Activated CD4-positive, alpha-beta T cell treated with anti-CD3 and anti-CD28 coated beads, Interleukin-2, amount 50 U/mL, for 24 hours (primary cell): ENCODE measurements around the gene ZNF205.
A peak's percentile ranks its signal among the peaks of the same experiment; 100 is the strongest.

ENCODE experiments used
- DNase-seq, 2 donors: peaks; one replicate each; pipeline ENCODE4 v3.0.0-alpha.2; 2020; ENCODE audit warnings: low read depth in 1 of 2, low spot score in 1 of 2

Gene ZNF205

DNA sequence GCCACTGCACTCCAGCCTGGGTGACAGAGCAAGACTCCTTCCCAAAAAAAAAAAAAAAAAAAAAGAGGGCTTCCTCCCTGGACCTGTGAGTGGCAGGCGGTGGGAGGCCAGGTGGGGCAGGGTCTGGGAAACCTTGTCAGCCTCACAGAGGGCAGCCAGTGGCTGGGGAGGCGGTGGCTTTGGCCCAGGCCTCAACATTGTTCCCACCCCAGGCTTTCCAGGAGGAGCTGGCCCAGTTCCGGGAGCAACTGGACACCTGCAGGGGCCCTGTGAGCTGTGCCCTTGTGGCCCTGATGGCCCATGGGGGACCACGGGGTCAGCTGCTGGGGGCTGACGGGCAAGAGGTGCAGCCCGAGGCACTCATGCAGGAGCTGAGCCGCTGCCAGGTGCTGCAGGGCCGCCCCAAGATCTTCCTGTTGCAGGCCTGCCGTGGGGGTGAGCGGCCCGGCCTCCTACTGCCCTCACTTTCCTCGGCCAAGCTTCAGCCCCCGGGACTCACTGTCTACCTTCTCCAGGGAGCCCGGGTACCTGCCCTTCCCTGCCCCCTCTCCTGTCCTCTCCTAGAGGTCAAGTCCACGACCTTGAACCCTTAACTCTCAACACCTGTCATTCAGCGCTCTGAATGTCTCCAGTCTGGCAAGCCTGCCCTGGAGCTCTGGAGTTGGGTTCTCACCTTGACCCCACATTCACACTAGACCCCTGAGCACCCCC lies 34.8 kb downstream of the ZNF205 start:
- DNase-seq, result no peak

DNA sequence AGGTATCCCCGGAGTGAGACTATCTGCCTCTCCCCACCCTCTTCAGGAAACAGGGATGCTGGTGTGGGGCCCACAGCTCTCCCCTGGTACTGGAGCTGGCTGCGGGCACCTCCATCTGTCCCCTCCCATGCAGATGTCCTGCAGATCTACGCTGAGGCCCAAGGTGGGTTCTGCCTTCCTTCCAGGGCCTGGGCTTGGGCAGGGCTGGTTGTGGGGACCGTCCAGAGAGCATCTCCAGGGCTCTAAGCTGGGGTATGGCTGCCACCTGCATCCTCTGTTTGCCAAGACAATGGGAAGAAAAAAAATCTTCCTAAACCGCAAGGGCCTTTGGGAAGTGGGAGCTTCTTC lies 35.3 kb downstream of the ZNF205 start:
- no peak for DNase-seq

DNA sequence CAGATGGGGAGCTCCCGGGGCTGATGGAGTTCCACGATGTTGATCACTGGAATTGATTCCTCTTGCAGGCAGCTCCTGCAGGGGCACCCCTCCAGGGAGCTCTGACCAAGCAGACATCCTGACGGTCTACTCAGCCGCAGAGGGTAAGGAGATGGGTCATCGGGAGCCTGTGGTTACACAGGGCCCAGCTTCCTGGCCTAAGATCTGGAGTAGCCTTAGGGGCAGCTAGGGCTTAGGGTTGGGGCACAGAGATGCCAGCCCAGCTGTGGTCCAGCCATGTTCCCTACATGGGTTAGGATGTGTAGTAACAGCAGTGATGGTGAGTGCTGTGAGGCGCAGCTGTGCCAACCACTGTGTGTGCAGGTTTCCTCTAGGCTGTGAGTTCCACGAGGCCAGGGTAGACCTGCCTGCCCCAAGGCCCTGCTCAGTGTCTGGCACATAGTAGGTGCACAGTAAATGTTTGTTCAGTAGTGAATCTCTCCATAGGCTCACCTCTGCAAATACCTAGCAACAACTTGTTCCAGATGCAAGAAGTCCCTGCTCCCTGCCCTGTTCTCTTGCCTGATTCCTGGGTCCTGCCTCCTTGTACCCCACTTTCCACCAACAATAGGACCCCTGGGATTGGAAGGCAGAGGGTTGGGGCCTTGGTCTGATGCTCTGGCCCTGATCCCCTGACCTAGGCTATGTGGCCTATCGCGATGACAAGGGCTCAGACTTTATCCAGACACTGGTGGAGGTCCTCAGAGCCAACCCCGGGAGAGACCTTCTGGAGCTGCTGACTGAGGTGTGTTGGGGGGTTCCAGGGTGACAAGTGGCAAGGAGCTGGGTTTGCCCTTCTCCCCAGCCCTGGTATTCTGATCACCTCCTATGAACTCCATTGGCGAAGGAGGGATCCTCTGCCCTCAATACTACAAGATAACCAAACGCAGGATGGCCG lies 36.1 kb downstream of the ZNF205 start:
- DNase-seq, result no peak

GRCh38 chr16:3149193-3149530 lies 36.8 kb downstream of the ZNF205 start:
- DNase-seq, result no peak

- no peak for DNase-seq
Observed at GRCh38 chr16:3149630-3150345, 37.4 kb downstream of the ZNF205 start.

GRCh38 chr16:3150346-3151218 lies 38.2 kb downstream of the ZNF205 start:
- DNase-seq, result peak; percentile 100

DNA sequence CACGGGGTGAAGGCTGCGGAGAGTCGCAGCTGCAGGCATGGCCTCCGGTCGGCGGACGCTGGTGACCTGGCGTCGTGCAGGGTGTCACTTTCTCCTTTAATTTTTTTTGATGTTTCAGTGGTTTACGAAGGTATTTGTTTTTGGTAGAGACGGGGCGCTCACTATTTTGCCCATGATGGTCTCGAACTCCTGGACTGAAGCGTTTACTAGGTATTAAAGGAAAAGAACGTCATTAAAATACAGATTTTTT lies 39.6 kb downstream of the ZNF205 start:
- no peak for DNase-seq

DNA sequence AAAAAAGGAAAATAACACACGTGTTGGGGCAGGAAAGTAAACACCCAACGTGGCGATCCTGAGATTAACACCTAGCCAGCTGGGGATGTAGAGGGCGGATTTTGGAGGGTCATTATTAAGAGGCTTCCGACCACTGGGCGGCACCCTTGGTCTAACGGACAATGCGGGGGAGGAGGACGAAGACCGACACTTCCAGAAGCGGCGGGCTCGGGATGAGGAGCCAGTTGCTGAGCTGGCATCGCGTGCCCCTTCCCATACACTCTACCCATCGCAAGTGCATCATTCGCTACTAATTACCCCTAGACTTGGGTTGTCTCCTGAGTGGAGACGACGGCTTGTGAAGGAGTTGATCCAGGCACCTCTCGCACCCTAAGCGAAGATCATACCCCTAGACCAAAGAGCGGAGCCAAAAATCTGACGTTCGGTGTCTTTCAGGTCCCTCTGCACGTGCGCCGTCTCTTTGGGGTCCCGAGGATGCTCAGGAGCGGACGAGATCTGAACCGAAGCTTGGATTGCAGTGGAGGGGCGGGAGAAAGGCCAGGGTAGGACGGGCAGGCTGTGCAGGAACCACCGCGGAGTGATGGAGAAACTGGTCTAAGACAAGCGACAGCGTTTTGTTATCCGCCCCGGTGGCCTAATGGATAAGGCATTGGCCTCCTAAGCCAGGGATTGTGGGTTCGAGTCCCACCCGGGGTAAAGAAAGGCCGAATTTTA lies 40.0 kb downstream of the ZNF205 start:
- peak; percentile 82 to 87 for DNase-seq

GRCh38 chr16:3152991-3153368 lies 40.6 kb downstream of the ZNF205 start:
- DNase-seq, result no peak

DNA sequence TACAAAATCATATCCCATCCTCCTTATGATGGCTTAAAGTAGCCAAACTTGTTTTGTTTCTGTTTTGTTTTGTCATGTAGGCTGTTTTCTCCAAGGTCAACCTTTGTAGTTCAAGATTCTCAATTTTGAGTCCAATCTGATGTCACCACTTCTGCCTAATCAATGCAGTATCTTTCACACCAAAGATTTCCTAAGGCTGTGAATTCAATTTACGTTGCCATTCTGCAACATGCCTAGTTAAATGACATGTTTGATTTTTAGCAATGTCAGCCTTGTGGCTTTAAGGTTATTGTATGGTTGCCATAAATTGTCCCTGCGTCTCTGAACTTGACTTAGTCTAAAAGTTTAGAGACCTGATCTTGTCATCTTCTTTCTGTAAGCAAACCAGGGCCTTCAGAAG lies 42.8 kb downstream of the ZNF205 start:
- no peak for DNase-seq

DNA sequence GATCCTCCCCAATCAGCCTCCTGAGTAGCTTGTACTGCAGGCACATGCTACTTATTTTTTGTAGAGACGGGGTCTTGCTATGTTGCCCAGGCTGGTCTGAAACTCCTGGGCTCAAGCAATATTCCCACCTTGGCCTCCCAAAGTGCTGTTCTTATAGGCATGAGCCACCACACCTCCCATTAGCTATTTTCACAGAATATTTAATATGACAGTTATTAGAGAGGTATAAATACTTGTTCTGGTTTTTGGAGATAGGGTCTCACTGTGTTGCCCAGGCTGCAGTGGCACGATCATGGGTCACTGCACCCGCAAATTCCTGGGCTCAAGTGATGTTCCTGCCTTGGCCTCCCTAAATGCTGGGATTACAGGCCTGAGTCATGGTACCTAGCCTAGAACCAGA lies 43.6 kb downstream of the ZNF205 start:
- DNase-seq, result no peak

- DNase-seq, result peak in 1 of 2 donors; percentile 57
Observed at GRCh38 chr16:3157229-3158025, 45.0 kb downstream of the ZNF205 start.

GRCh38 chr16:3158026-3158509 lies 45.7 kb downstream of the ZNF205 start:
- DNase-seq, result no peak

GRCh38 chr16:3158510-3159314 lies 46.3 kb downstream of the ZNF205 start:
- DNase-seq, result peak; percentile 66 to 82

GRCh38 chr16:3161235-3162018 lies 49.0 kb downstream of the ZNF205 start:
- DNase-seq, result no peak

- no peak for DNase-seq
Observed at GRCh38 chr16:3164121-3164991, 52.0 kb downstream of the ZNF205 start.
